ENCODE measurements around the gene ARAP3.

- TF ChIP-seq CTCF (IDR thresholded peaks at IDR 0.05) (no peak), POLR2A (IDR thresholded peaks at IDR 0.05) (no peak)
These were observed 47.3 kb downstream of the ARAP3 start for GRCh38 chr5:141634720-141635119.
